Right renal cortex interstitium (tissue), 3 donors: ENCODE results near the gene NECAP2. TPM values are rescaled to one million over a fixed set of nuclear protein-coding genes. Genes with fewer than 3 reads are reported as not detected.

Experiments
- DNase-seq, 3 donors: peaks; one replicate each; pipeline ENCODE4 v3.0.0-alpha.2; 2013; ENCODE audit warnings: low read depth in 3 of 3, low spot score in 2 of 3
- polyA plus RNA-seq, 3 donors: library from polyadenylated mRNA; unstranded; fragments of 120-200 nt; gene quantifications; one replicate each; pipeline ENCODE4 v1.2.1, GENCODE V29; 2013; ENCODE audit not compliant: insufficient read length in 3 of 3

NECAP2 gene, protein sequence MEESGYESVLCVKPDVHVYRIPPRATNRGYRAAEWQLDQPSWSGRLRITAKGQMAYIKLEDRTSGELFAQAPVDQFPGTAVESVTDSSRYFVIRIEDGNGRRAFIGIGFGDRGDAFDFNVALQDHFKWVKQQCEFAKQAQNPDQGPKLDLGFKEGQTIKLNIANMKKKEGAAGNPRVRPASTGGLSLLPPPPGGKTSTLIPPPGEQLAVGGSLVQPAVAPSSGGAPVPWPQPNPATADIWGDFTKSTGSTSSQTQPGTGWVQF
- 10 to 100 TPM; 65.7 to 69.6 (median 67.3) TPM for polyA plus RNA-seq

DNA sequence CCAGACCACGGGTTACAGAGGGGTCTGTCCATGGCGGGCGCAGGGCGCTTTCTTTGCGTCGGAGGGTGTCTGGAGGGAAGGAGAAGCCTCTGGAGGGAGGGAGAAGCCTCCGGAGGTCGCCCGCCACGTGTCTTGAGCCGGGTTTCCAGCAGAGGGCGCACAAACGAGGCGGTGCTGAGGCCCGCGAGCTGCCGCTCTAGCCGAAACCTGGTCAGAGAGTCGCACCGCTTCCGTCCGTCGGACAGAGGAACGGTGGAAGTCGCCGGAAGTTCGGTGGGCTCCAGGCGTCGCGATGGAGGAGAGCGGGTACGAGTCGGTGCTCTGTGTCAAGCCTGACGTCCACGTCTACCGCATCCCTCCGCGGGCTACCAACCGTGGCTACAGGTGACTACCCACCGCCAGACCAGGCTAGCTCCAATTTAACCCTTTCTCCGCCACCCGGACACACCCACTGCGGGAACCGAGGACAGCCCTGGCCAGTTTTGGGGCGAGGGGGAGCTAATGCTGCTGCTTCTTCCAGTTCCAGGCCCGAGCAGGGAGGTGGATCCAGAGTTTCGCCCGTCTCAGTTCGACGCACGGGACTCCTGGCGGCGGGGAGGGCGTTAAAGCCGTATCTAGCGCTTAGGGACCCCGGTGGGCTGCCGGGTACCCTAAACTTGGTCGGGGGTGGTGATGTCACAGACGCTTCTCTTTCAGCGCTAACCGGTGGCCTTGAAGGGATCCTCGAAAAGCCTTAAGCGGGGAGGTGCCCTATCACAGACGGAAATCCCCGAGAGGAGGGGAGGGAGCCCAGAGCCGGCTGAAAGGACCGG lies at the start of gene NECAP2:
Gene NECAP2, plus strand, starts transcription at position 255 of the 812 bp plus-strand sequence. Its CDS starts 38 bp downstream, at position 293.
- DNase-seq: peak; percentile 80 to 87 (median 85)

DNA sequence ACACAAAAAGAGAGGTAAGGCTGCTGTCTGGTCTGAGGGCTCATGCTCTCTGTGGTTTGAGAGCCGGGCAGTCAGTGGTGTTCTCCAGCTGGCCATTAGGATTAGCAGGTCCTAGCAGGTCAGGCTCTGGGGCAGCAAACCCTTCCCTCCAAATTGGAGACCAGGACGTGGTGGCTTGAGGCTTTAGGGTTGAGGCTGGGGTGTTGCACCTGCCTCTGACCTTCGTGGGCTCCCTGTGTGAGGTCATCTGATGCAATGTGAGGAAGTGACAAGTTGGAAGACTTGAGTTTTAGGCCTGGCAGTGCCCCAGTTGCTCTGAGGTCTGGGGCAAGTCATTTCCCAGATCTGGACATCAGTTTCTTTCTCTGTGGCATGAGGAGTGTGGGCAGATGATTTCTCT lies 49.1 kb upstream of the NECAP2 start:
- no peak for DNase-seq

DNA sequence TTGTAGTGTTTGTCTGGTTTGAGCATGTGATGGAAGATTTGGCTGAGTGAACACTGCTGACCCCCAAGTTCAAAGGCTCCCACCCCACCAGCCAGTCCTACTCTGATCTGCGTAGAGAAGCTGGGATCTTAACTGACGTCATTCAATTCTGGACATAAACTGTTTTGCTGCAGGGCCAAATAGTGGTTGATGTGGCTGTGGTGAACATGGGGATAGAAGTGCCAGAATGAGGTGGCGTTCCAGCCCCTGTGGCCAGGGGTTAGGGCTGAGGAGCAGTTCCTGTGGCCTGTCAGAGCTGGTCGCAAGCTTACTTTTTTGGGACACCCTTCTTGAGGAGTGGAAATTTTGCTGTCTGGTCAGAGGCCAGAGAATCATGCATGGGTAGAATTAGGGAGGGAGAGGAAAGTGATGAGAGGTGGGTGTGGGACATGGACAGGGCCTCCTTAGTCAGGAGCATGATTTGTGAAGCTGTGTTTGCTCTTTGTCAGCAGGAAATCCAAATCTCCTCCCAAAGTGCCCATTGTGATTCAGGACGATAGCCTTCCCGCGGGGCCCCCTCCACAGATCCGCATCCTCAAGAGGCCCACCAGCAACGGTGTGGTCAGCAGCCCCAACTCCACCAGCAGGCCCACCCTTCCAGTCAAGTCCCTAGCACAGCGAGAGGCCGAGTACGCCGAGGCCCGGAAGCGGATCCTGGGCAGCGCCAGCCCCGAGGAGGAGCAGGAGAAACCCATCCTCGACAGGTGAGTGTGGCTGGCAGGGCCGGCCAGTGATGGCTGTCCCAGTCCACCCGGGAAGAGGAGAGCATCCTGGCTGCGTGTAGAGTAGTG lies 47.6 kb upstream of the NECAP2 start:
- DNase-seq: no peak

DNA sequence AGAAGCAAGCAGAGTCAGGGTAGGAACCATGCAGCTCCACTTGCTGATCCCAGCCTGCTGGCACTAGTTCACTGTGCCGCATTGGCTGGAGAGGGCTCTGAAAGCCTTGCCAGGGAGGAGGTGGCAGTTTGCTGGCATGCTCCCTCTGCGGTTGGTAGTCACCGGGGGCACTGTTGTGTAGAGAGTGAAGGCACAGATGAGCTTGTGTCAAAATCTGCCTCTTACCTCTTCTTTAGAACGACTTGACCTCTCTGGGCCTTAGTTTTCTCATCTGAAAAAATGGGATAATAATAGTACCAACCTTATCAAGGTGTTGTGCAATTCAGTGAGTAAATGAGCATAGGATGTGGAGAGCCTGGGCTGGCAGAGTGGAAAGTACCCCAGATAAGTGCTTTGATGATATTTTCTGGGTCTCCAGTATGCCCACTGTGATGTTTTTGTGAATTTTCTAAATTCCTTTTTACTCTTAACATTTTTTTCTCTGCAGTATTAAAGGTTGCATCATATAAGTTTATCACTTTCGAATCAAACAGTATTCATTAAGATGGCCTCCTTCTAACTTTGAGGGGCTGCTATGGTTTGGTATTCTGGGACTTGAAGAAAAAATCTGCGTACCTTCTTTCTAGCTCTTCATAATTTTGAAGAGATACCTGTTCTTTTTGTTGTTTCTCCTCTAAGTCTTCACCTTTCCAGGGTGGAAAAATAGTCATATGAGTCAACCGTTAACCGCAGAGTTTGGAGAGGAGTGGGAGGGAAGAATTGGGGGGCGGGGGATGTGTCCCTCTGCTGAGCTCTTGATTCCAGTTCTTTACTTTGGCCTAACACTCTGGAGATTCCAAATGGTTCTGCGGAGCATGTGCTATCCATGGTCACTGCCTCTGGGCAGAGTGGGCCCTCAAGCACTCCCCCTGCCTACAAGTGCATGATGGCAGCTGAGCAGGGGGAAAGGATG lies 46.7 kb upstream of the NECAP2 start:
- no peak for DNase-seq

DNA sequence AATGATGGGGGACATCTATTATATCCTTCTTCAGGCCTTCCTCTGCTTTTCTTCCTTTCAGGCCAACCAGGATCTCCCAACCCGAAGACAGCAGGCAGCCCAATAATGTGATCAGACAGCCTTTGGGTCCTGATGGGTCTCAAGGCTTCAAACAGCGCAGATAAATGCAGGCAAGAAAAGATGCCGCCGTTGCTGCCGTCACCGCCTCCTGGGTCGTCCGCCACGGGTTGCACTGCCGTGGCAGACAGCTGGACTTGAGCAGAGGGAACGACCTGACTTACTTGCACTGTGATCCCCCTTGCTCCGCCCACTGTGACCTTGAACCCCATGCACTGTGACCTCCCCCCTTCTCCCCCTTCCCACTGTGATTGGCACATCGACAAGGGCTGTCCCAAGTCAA lies 45.5 kb upstream of the NECAP2 start:
- no peak for DNase-seq

DNA sequence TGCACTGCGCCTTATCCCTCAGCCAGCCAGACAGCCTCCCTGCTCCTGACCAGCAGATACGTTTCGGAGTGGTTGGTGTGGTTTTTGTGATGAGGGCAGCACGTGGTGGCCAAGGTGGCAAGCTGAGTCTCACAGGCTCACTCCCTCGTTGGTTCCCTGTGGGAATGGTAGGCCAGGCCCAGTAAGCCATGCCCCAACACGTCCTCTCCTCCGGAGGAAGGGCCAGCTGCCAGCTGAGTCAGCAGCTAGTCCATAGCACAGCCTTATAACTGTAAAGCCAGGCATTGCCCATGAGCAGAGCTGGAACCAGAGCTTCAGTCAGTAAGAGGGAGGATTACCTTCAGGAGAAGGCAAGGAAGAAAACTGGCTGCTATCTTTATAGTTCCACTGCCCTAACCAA lies 43.9 kb upstream of the NECAP2 start:
- DNase-seq: no peak

DNA sequence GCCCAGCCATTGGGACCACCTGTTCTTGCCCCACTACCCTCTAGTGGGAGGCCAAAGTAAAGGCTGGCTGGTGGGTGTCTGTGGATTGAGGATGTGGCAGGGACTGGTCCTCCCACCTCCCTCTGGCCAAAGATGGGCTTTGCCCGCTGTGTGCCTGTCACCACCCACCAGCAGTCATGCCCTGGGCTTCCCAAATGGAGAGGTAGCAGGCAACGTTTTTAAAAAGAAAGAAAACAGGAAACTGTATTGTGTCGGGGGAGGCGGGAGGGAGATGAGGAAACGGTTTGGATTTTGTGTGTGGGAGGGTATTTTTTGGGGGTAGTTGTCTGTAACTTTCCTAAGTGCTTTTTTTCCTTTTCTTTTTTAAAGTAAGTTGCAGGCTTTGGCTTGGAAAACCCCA lies 43.4 kb upstream of the NECAP2 start:
- no peak for DNase-seq

DNA sequence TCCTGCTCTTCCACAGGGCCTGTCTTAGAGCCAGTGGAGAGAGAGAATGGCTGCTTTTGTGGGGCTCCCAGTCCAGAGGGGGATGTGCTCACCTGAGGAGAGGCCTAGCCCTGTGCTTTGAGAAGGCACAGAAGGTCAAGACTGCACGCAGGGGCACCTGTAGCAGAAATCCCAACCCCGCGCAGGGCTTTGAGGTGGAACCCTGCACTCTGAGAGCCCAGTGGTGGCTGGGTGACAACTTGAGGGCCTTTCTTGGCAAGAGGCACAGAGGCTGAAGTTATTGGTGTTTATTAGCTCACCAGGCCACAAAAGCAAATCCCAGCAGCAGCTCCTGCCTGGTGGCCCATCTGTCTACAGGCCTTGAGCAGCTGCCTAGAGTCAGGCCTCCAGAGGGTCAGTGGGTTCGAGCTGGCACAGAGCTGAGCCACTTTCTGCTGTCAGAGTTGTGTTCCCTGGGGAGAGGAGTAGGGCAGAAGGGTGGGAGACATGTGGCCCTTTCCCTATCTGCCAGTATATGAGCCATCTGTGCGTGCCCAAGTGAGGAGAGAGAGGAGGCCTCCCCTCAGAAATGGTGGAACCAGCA lies 42.1 kb upstream of the NECAP2 start:
- DNase-seq: no peak

DNA sequence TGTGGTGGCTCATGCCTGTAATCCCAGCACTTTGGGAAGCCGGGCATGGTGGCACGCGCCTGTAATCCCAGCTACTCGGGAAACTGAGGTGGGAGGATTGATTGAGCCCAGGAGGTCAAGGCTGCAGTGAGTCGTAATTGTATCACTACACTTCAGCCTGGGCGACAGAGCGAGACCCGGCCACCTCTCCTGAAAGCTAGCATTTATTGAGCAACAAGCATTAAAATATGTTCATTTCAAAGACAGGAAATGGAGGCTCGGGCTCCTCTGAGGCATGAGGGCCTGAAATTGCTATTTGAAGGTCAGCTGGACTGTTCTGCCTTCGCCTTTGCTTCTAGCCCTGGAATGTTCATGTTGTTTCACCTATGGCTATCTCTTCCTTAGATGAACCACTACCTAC lies 37.8 kb upstream of the NECAP2 start:
- no peak for DNase-seq

DNA sequence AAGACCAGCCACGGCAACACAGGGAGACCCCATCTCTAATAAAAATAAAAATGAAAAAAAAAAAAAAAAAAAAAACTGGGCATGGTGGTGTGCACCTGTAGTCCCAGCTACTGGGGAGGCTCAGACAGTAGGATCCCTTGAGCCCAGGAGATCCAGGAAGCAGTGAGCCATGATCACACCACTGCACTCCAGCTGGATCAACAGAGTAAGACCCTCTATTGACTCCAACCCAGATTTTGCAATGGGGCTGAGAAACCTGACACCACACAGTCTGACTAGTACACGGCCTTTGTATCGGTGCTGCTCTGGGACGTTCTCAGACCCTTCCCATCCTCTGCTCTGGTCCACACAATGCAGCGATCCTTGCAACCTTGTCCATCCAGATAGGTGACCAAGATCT lies 35.1 kb upstream of the NECAP2 start:
- DNase-seq: no peak

DNA sequence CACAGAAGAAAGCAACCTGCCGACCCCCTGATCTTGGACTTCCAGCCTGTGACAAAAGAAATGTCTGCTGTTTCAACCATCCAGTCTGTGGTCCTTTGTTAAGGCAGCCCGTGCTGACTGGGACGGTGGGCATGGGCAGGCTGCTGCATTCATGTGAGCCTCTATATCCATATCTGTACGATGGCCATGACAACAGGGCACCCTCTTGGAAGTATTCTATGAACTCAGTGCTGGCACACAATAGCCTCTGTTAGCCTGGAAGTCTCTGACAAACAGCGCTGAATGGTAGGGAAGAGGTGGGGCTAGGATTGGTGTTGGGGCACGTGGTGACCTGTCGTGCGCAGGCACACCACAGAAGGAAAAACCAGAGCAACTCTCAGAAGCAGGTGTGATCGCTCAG lies 33.7 kb upstream of the NECAP2 start:
- no peak for DNase-seq

DNA sequence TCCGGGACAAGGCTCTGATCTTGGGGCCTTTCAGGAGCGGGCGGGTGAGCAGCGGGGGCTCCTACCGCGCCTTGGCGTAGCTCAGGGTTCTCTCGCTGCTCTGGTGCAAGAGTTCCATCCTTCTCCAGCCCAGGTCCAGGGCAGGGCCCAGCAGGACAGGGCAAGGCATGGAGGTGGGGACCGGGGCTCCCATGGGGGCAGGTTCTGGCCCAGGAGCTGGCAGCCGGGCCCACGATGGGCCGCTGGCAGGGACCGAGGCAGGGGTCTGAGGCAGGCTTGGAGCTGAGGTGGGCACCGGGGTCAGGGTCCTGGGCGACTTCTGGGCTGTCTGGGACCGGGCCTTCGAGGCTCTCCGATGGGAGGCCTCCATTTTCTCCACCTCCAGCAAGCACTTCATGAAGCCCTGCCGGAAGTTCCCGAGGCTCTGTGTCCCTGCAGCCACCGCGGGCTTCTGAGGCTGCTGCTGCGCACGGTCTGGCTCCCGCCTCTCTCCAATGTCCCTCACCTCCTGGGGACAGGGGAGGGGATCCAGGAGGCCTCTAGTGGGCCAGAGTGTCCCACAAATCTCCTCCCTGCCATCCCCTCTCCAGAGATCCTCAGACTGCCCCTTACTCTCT lies 30.9 kb upstream of the NECAP2 start:
- DNase-seq: no peak

DNA sequence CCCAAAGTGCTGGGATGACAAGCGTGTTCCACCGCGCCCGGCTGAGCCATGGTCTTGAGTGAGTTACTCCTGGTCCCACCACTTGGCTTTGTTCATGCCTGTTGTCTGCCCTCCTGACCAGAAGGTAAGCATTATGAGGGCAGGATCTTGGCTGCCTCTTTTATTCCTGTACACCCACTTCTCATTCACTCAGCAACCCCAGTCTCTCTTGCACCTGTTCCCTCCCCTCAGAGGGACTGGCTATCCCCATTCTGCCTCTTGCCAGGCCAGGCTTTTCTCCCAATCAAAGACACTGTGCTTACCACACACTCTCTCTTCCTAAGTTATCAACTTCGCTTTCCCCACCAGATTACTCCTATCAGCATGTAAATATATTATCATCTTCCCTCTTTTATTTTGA lies 29.7 kb upstream of the NECAP2 start:
- no peak for DNase-seq

DNA sequence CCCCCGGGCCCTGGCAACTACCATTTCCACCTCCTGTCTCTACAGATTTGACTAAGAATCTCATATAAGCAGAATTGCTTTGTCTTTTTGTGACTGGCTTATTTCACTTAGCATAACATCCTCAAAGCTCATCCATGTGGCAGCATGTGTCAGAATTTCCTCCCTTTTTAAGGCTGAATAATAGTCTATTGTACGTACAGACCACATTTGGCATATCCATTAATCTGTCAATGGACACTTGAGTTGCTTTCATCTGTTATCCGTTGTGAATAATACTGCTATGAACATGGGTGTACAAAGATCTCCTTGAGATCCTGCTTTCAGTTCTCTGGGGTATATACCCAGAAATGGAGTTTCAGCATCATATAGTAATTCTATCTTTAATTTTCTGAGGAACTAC lies 27.3 kb upstream of the NECAP2 start:
- no peak for DNase-seq

DNA sequence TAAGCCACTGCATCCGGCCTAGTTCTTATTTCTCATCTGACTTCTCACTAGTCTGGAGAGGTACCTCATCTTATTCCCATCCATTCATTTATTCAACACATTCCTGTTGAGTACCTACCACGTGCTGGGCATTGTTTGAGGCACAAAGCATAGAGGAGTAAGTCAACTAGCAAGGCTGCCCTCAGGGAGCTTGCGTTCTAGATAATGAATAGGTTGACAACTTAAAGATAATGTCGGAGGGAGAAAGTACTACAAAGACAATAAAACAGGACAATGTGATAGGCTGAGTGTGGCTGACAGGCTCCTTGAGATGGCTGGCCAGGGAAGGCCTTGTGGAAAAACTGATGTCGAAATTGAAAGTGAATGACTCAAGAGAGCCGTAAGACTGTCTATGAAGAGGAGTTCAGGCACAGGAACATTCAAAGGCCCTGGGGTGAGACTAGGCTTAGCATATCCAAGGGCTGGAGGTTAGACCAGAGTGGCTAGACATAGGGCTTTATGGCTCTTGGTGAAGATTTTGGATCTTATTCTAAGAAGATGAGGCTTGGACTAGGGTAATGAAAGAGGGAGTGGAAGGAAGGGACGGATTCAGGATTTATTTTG lies 21.6 kb upstream of the NECAP2 start:
- no peak for DNase-seq

DNA sequence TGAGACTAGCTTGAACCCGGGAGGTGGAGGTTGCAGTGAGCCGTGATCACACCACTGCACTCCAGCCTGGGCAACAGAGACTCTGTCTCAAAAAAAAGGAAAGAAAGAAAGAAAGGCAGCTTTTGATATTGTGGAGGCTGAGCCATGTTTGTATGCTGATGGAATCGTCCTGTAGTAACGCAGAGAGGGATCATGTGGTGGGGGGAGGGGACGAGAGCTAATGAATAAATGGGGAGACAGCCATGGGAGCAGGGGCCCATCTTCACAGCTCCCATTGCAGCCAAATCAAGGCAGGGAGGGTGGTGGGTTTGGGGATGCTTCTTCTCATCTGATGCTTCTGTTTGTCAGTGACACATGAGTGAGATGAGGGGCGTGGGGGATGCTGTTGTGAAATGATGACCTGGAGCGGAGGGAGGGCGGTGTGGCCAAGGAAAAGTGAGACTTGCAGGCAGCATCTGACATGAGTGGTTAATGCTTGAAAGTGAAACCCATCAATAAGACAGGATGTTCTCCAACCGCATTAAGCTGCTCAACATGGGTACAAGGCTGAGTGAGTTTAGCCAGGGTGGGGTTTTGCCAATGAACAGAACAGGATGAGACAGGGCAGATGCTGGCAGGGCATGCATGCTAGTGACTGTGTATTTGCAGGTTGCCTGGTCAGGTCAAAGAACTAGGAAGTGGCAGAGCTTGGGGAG lies 20.0 kb upstream of the NECAP2 start:
- DNase-seq: no peak

DNA sequence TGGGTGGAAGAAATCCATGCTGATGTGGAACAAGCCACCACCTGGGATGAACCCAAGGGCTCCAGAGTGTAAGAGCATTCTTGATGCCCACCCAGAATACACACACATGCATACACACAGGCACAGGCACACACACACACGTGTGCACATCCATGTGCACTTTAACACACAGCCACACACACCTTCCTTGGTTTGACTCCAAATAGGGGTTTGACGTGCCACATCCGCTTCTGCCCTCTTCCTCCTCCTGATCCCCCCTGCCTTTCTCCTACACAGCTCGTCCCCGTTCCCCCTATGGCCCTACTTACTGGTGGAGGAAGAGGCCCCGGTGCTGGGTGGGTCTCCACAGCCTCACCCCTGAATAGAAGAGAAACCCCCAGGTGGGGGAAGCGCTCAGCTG lies 19.3 kb upstream of the NECAP2 start:
- no peak for DNase-seq

DNA sequence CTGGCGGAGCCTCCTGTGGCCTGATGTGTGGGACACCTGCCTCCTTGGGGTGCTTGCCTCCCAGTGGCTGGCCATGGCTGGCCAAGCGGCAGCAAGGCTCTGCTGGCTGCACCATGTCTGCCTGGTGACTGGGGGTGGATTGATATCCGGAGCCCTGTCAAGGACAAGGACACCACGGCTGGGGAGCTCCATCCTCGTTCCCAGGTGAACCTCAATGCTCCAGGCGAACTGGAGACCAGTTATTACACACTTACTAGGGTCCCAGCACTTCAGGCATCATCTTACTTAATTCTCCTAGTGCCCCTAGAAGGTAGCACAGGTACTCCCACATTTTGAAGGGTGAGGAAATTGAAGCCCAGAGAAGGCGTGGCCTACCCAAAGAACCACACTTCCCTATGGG lies 18.5 kb upstream of the NECAP2 start:
- DNase-seq: no peak
